Central memory CD8-positive, alpha-beta T cell (primary cell): Measurements from ENCODE around the gene ALK.
A peak's percentile ranks its signal among the peaks of the same experiment; 100 is the strongest.

Experiments
- ATAC-seq: fragments of 150-1000 bp; cut with Tn5 transposase; replicated peaks from 2 replicates; pipeline ENCODE4 v1.10.0; 2022; ENCODE audit warnings: mild to moderate bottlenecking, moderate FRiP score, moderate number of reproducible peaks; ENCODE audit not compliant: poor library complexity, severe bottlenecking; ENCODE audit errors: extremely low read depth
- DNase-seq, 2 donors: peaks; one replicate each; pipeline ENCODE4 v3.0.0; 2021; ENCODE audit warnings: low spot score in 2 of 2
- H3K27ac Mint-ChIP-seq: one replicate; pipeline ENCODE4 v1.8.0; 2022; ENCODE audit warnings: low read depth, mild to moderate bottlenecking, moderate library complexity, mixed read lengths
- H3K27me3 Mint-ChIP-seq: one replicate; pipeline ENCODE4 v1.8.0; 2022; ENCODE audit warnings: mixed read lengths
- H3K36me3 Mint-ChIP-seq: one replicate; pipeline ENCODE4 v1.8.0; 2022; ENCODE audit warnings: mild to moderate bottlenecking, moderate library complexity, mixed read lengths; ENCODE audit not compliant: insufficient read depth
- H3K4me1 Mint-ChIP-seq: one replicate; pipeline ENCODE4 v1.8.0; 2022; ENCODE audit warnings: mixed read lengths
- H3K4me3 Mint-ChIP-seq: one replicate; pipeline ENCODE4 v1.8.0; 2022; ENCODE audit warnings: mild to moderate bottlenecking, moderate library complexity, mixed read lengths
- H3K9me3 Mint-ChIP-seq: one replicate; pipeline ENCODE4 v1.8.0; 2022; ENCODE audit warnings: mixed read lengths

Gene ALK

DNA sequence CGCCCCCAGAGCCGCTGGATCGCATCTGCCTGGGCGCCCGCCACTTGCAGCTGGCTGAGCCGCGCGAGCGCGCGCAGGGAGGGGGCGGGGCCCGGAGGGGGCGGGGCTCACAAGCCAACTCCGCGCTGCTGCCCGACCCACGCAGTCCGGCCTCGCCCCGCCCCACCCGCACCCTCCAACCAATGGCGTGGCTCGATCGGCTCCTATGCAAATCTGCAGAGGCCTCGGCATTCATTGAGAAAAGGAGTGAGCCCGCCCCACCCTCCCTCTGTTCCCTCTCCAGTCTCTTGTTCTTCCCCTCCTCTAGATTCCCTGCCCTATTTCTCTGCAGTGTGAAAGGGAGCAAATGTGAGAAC is at the start of gene ALK:
ALK (minus strand) TSS at position 27 of the 356 bp plus-strand sequence. CDS start 927 bp downstream, outside the sequence.
- Mint-ChIP-seq H3K4me3 (peak within 1 kb of the TSS; percentile 47), H3K36me3 (no peaks in the 10 kb centered on the region), H3K27me3 (peaks cover 90% of the 10 kb centered on the region), H3K27ac (no peak within 1 kb of the TSS), H3K4me1 (no peaks in the 10 kb centered on the region), H3K9me3 (no peaks in the 10 kb centered on the region)
- DNase-seq = no peak
- peak; percentile 46 for ATAC-seq

GRCh38 chr2:29966266-29966665 is 44.9 kb upstream of the ALK start:
- H3K4me3 Mint-ChIP-seq = no peak overlapping the region
- H3K9me3 Mint-ChIP-seq = no peaks in the 10 kb centered on the region
- DNase-seq (no peak), ATAC-seq (no peak)
- H3K27me3 Mint-ChIP-seq = peaks cover 78% of the 10 kb centered on the region
- H3K4me1 Mint-ChIP-seq = no peaks in the 10 kb centered on the region
- H3K27ac Mint-ChIP-seq = no peak overlapping the region
- H3K36me3 Mint-ChIP-seq = peaks cover 1% of the 10 kb centered on the region

DNA sequence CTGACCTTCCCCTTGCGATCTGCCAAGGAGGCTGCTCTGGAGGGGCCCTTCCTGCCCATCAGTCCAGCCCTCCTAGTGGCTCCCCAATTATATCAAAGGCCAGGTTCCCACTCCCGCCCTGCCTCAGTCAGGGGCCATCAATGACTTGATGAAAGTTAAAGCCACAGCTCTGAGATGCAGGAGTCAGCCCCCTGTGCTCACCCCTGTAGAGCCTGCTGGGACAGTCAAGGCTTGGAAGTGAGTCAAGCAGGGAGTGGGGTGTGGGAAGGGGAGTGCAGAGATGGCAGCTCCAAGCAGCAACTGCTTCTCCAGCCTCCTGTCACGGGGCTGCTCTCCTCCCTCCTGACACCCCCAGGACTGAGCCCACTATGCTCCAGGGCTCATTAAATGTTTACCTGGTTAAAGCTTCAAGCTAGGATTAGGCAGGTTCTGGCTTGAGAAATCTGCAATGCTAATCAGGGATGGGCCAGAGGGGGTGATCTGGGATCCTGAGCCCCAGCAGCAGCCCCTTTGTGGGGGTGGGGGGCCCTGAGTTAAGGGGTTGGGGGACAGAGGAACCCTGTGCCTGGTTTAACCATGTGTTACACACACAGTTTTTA is 42.7 kb upstream of the ALK start:
- Mint-ChIP-seq H3K27me3 (peaks cover 78% of the 10 kb centered on the region), H3K27ac (no peak overlapping the region), H3K36me3 (peaks cover 1% of the 10 kb centered on the region), H3K9me3 (no peaks in the 10 kb centered on the region), H3K4me1 (no peaks in the 10 kb centered on the region), H3K4me3 (no peak overlapping the region)
- DNase-seq (no peak), ATAC-seq (no peak)

DNA sequence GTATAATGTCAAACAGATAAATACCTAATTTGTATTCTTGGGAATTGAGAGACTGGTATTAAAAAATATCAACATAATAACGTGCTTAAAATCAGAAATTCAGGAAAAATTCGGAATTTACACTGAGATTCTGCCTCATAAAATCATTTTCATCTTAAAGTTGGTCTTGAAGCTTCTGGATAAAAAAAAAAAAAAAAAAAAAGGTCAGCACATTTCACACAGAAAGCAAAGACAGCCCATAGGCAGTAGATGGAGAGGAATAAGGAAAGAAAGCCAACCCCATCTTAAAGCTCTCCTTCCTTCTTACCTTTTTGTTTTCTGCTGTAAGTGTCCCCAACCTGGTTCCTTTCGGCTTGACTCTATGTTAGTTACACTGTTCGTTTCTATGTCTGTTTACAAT is 41.5 kb upstream of the ALK start:
- H3K27me3 Mint-ChIP-seq = peaks cover 79% of the 10 kb centered on the region
- H3K9me3 Mint-ChIP-seq = no peaks in the 10 kb centered on the region
- DNase-seq (no peak), ATAC-seq (no peak)
- no peaks in the 10 kb centered on the region for H3K4me1 Mint-ChIP-seq
- no peak overlapping the region for H3K27ac Mint-ChIP-seq
- no peak overlapping the region for H3K4me3 Mint-ChIP-seq
- H3K36me3 Mint-ChIP-seq = peaks cover 1% of the 10 kb centered on the region

DNA sequence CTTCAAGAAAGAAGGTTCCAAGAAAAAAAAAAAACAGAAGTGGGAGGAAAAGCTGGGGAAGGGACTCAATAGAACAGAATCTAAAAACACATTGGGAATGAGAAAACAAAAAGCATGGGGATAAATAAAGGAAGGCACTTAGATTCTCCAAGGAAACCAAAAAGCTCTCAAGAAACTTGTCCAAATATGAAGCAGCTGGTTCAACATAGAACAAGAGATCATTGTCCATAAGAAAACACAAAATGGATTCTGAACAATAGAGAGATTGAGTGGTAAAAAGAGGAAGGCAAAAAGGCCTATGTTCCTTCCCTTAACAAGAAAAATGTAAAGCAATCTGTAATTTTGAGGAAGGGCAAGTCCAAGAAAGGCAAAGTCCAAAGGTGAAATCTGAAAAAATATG is 32.9 kb upstream of the ALK start:
- no peaks in the 10 kb centered on the region for H3K4me1 Mint-ChIP-seq
- no peaks in the 10 kb centered on the region for H3K9me3 Mint-ChIP-seq
- H3K4me3 Mint-ChIP-seq = no peak overlapping the region
- no peaks in the 10 kb centered on the region for H3K36me3 Mint-ChIP-seq
- no peak overlapping the region for H3K27ac Mint-ChIP-seq
- ATAC-seq (no peak), DNase-seq (no peak)
- H3K27me3 Mint-ChIP-seq = peaks cover 76% of the 10 kb centered on the region

- H3K4me3 Mint-ChIP-seq = no peak overlapping the region
- no peak overlapping the region for H3K27ac Mint-ChIP-seq
- H3K9me3 Mint-ChIP-seq = no peaks in the 10 kb centered on the region
- ATAC-seq (no peak), DNase-seq (no peak)
- H3K27me3 Mint-ChIP-seq = peaks cover 76% of the 10 kb centered on the region
- peaks cover 2% of the 10 kb centered on the region for H3K36me3 Mint-ChIP-seq
- H3K4me1 Mint-ChIP-seq = no peaks in the 10 kb centered on the region
These were observed 31.6 kb upstream of the ALK start for GRCh38 chr2:29952973-29953372.

- Mint-ChIP-seq H3K4me1 (no peaks in the 10 kb centered on the region), H3K4me3 (no peak overlapping the region), H3K9me3 (no peaks in the 10 kb centered on the region), H3K27me3 (peaks cover 76% of the 10 kb centered on the region), H3K27ac (no peak overlapping the region), H3K36me3 (peaks cover 2% of the 10 kb centered on the region)
- DNase-seq (no peak), ATAC-seq (no peak)
These were observed 30.2 kb upstream of the ALK start for GRCh38 chr2:29951576-29951975.

GRCh38 chr2:29950481-29950880 is 29.1 kb upstream of the ALK start:
- H3K27me3 Mint-ChIP-seq = peaks cover 69% of the 10 kb centered on the region
- no peak overlapping the region for H3K4me3 Mint-ChIP-seq
- H3K27ac Mint-ChIP-seq = no peak overlapping the region
- ATAC-seq (no peak), DNase-seq (no peak)
- no peaks in the 10 kb centered on the region for H3K4me1 Mint-ChIP-seq
- H3K36me3 Mint-ChIP-seq = peaks cover 2% of the 10 kb centered on the region
- no peaks in the 10 kb centered on the region for H3K9me3 Mint-ChIP-seq

GRCh38 chr2:29949042-29949441 is 27.7 kb upstream of the ALK start:
- Mint-ChIP-seq H3K27ac (no peak overlapping the region), H3K36me3 (peaks cover 2% of the 10 kb centered on the region), H3K4me3 (no peak overlapping the region), H3K27me3 (peaks cover 54% of the 10 kb centered on the region), H3K4me1 (no peaks in the 10 kb centered on the region), H3K9me3 (no peaks in the 10 kb centered on the region)
- ATAC-seq (no peak), DNase-seq (no peak)

GRCh38 chr2:29946505-29946904 is 25.1 kb upstream of the ALK start:
- Mint-ChIP-seq H3K9me3 (no peaks in the 10 kb centered on the region), H3K36me3 (peaks cover 2% of the 10 kb centered on the region), H3K27me3 (peaks cover 31% of the 10 kb centered on the region), H3K4me3 (no peak overlapping the region), H3K4me1 (no peaks in the 10 kb centered on the region), H3K27ac (no peak overlapping the region)
- no peak for DNase-seq
- no peak for ATAC-seq

GRCh38 chr2:29942711-29943110 is 21.3 kb upstream of the ALK start:
- ATAC-seq (no peak), DNase-seq (no peak)
- Mint-ChIP-seq H3K4me3 (no peak overlapping the region), H3K36me3 (no peaks in the 10 kb centered on the region), H3K9me3 (no peaks in the 10 kb centered on the region), H3K27ac (no peak overlapping the region), H3K4me1 (no peaks in the 10 kb centered on the region), H3K27me3 (peaks cover 20% of the 10 kb centered on the region)

GRCh38 chr2:29940706-29941105 is 19.3 kb upstream of the ALK start:
- ATAC-seq (no peak), DNase-seq (no peak)
- H3K9me3 Mint-ChIP-seq = no peaks in the 10 kb centered on the region
- H3K27me3 Mint-ChIP-seq = peaks cover 22% of the 10 kb centered on the region
- no peaks in the 10 kb centered on the region for H3K4me1 Mint-ChIP-seq
- H3K4me3 Mint-ChIP-seq = no peak overlapping the region
- H3K27ac Mint-ChIP-seq = no peak overlapping the region
- H3K36me3 Mint-ChIP-seq = no peaks in the 10 kb centered on the region

- ATAC-seq (no peak), DNase-seq (no peak)
- no peaks in the 10 kb centered on the region for H3K4me1 Mint-ChIP-seq
- no peak overlapping the region for H3K27ac Mint-ChIP-seq
- peaks cover 51% of the 10 kb centered on the region for H3K27me3 Mint-ChIP-seq
- no peak overlapping the region for H3K4me3 Mint-ChIP-seq
- H3K9me3 Mint-ChIP-seq = no peaks in the 10 kb centered on the region
- no peaks in the 10 kb centered on the region for H3K36me3 Mint-ChIP-seq
These were observed 14.6 kb upstream of the ALK start for GRCh38 chr2:29936020-29936419.

DNA sequence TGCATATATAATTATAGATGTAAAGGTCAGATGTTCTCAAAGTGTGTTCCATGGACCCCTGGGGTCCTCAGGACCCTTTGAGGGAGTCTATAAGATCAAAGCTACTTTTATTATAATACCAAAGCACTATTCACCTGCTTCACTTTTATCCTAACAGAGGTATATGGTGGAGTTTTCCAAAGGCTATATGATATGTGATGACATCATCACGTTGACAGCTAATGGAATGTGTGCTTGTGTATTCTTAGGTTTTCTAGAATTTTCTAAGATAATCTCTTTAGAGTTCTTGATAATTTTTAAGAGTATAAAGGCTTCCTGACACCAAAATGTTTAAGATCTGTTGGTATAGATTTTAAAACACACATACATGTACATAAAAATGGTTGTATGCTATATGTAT is 10.4 kb upstream of the ALK start:
- no peaks in the 10 kb centered on the region for H3K36me3 Mint-ChIP-seq
- H3K9me3 Mint-ChIP-seq = no peaks in the 10 kb centered on the region
- H3K4me3 Mint-ChIP-seq = no peak overlapping the region
- ATAC-seq (no peak), DNase-seq (no peak)
- no peak overlapping the region for H3K27ac Mint-ChIP-seq
- H3K27me3 Mint-ChIP-seq = peaks cover 66% of the 10 kb centered on the region
- no peaks in the 10 kb centered on the region for H3K4me1 Mint-ChIP-seq
